Measurements from ENCODE around the gene GADD45A. TPM values are rescaled to one million over a fixed set of nuclear protein-coding genes. Genes with fewer than 3 reads are reported as not detected.

Gene GADD45A
- total and polyA plus RNA-seq, 9 of the 15 experiments (the other 6 are each of a cell fraction or from before 2014, with no cell fraction given) = 21.3 to 156 (median 62.1) TPM

- TF ChIP-seq RAD21 (CRISPR knock-in tag; conservative IDR thresholded peaks at IDR 0.05 in 1 of 2, IDR thresholded peaks at IDR 0.05 in 1 of 2) = peak in 1 of 2 experiments; percentile 31; a peak in 2 of 4 replicates
- peak; percentile 43; the same call in 1 of the 2 replicates for TF ChIP-seq GATAD2A (IDR thresholded peaks at IDR 0.05)
- no peak for TF ChIP-seq PURB (CRISPR knock-in tag; IDR thresholded peaks at IDR 0.05; ENCODE audit: low read depth)
- no peak for TF ChIP-seq SIRT6 (IDR thresholded peaks at IDR 0.05; ENCODE audit: low read depth, low read length)
- no peak for TF ChIP-seq ZBTB11 (CRISPR knock-in tag; IDR thresholded peaks at IDR 0.05)
- no peak for TF ChIP-seq ZNF518B (CRISPR knock-in tag; IDR thresholded peaks at IDR 0.05)
- no peak for TF ChIP-seq EP300 (IDR thresholded peaks at IDR 0.05; ENCODE audit: low read length)
- no peak for TF ChIP-seq ELF4 (CRISPR knock-in tag; IDR thresholded peaks at IDR 0.05)
- no peak for TF ChIP-seq GMEB1 (CRISPR knock-in tag; IDR thresholded peaks at IDR 0.05)
- no peak for TF ChIP-seq ZNF354B (CRISPR knock-in tag; IDR thresholded peaks at IDR 0.05)
- TF ChIP-seq ETV5 (CRISPR knock-in tag; IDR thresholded peaks at IDR 0.05; ENCODE audit: low read depth) = peak; percentile 28; the same call in 1 of the 2 replicates
- TF ChIP-seq POLR2A (conservative IDR thresholded peaks at IDR 0.05) = 0 out of 2 replicates have a peak, but pooled peaks have one; percentile 28
- TF ChIP-seq POLR2B (IDR thresholded peaks at IDR 0.05; ENCODE audit: low read depth, partially characterized antibody) = peak; percentile 66
- no peak for TF ChIP-seq HOMEZ (CRISPR knock-in tag; IDR thresholded peaks at IDR 0.05)
- TF ChIP-seq HDAC2 (IDR thresholded peaks at IDR 0.05) = peak; percentile 20; the same call in 1 of the 2 replicates
- TF ChIP-seq ATF2 (CRISPR knock-in tag; IDR thresholded peaks at IDR 0.05) = no peak
- TF ChIP-seq CEBPB (tag; IDR thresholded peaks at IDR 0.05) = no peak
- no peak for TF ChIP-seq RFX7 (CRISPR knock-in tag; IDR thresholded peaks at IDR 0.05)
These were observed 6.7 kb downstream of the GADD45A start (continued) for GRCh38 chr1:67691712-67692111.
